ENCODE results near the gene POLDIP3.
A peak's percentile ranks its signal among the peaks of the same experiment; 100 is the strongest.

The POLDIP3 gene

GRCh38 chr22:42641801-42642413, 27.2 kb upstream of the POLDIP3 start:
- DNase-seq = no peak

- DNase-seq = no peak
Observed at GRCh38 chr22:42639541-42640241, 25.0 kb upstream of the POLDIP3 start.

DNA sequence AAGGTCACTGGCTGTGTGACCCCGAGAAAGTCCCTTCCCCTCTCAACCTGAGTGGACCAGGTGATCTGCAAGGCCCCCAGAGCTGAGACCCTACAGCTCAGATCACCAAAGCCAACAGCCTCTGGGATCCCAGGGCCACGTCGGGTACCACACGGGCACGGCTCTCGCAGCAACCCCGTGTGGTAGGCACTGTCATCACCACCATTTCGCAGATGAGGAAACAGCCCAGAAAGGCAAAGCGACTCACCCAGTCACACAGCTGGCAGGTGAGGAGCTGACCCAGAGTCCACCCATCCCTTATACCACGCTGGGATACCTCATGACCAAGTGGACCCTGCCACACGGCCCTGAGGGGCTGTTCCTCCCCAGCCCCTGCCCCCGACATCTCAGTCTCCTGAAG, 22.9 kb upstream of the POLDIP3 start:
- DNase-seq = no peak

DNA sequence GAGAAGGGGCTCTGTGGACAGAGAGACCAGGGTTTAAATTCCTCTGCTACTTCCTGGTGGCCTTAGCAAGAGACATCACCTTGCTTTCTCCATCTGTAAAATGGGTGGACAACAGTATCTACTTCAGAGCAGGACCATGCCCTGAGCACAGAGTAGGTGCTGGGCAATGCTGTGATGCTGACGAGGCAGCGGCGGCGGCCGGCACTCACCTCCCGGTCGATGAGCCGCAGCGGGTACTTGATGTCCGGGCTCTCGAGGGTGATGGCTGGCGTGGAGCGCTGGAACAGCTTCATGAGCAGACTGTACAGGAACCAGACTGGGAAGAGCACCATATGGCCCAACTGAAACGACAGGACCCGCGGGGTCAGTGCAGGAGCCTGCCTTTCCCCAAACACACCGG, 21.8 kb upstream of the POLDIP3 start:
- DNase-seq = no peak

- DNase-seq = no peak
Observed at GRCh38 chr22:42635531-42635930, 20.8 kb upstream of the POLDIP3 start.

DNA sequence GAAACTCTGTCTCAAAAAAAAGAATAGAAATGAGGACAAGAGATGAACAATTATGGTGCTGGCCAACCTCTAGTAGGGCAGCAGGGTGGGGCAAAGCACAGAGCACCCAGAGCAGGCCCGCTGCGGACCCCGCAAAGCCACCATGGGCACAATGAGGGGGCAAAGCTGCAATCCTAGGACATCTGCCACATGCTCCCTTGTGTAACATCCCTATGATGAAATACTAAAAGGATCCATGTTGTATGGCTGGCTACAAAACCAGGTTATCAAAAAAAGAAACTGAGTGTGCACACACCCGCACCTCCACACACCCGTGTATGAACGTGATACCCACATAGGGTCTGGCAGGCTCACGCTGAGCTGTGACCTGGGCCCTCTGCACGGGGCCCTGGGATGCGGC, 18.3 kb upstream of the POLDIP3 start:
- no peak for DNase-seq

DNA sequence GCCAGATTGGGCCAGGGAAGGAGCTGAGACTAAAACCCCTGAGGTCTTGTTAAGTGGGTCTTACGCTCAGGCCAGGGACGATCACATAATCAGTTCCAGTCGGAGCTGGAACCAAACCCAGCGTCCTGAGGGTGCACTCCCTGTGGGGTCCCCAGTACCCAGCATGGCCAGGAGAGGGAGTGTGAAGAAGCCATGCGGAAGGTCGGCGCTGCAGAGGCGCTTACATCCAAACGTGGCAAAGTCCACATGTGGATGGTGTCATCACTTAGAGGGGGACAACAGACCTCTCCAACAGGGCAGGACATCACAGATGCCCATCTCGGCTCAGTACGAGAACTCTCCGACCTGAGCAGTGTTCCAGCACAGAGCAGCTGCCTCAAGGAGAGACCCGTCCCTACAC, 17.4 kb upstream of the POLDIP3 start:
- no peak for DNase-seq

GRCh38 chr22:42630901-42631602, 16.4 kb upstream of the POLDIP3 start:
- DNase-seq = no peak

GRCh38 chr22:42630211-42630610, 15.5 kb upstream of the POLDIP3 start:
- no peak for DNase-seq

DNA sequence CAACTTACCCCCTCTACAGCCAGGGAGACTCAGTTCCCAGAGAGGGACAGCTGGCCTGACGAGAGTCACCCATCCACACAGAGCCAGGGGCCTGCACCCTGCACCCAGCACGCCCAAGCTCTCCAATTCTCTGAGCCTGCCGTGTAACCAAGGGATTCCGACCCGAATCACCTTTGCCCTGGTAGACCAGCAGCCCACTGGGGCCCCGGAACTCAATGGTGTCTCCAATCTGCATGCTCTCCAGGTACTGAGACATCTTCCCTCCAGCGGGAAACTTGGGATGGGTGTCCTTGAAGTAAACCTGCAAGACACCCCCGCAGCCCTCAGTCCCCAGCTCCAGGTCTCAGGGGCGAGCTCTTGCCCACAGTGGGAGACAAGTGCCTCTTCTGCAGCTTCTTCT, 13.3 kb upstream of the POLDIP3 start:
- no peak for DNase-seq

DNA sequence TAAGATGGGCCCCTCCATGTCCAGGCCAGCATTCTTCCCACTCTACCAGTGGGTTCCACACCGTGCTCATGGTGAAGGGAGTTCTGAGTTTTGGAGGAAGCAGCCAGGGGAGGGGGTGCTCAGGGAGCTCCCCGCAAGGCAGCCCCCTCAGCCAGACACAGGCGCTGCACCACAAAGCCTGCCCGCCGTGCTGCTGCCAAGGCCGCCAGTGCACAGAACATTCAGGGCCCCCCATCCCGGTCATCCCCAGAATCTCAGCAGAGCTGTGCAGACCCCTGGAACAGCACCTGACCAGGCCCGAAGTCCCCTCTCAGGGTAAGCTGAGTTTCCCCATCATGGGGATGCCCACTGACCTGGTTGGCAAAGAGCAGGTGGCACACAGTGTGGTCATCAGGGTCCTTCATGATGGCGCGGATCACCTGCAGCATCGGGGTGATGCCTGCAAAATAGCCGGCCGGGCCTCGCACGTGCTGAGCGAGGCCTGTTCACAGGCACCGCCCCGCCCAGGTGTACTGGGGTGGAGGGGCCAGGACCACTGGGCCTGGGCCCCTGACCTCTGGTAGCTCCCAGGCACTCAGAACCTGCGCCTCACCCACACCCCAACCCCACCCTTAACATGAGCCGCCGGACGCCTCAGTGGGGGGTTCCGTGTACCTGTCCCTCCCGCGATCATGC, 12.4 kb upstream of the POLDIP3 start:
- DNase-seq = no peak

- DNase-seq = no peak
Observed at GRCh38 chr22:42626431-42626830, 11.7 kb upstream of the POLDIP3 start.

DNA sequence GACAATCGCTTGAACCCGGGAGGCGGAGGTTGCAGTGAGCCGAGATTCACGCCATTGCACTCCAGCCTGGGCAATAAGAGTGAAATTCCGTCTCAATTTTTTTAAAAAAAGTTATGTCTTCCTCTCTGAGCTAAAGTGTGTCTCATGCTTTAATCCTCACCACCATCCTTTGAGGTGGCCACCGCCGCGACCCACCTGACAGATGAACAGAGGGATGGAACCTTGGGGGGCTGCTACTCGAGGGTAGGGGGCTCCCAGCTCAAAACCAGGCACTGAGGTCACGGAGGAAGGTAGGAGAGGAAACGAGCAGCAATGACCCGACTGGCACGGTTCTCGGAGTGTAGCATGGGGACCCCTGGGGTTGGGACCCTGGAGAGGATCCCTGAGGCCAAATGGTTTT, 10.7 kb upstream of the POLDIP3 start:
- DNase-seq = no peak

GRCh38 chr22:42624551-42625106, 9.9 kb upstream of the POLDIP3 start:
- no peak for DNase-seq

- peak; percentile 6 to 21 for DNase-seq
Observed at GRCh38 chr22:42623756-42624441, 9.2 kb upstream of the POLDIP3 start.

- no peak for DNase-seq
Observed at GRCh38 chr22:42623301-42623751, 8.6 kb upstream of the POLDIP3 start.

GRCh38 chr22:42622061-42622710, 7.5 kb upstream of the POLDIP3 start:
- DNase-seq = no peak

GRCh38 chr22:42621505-42622002, 6.9 kb upstream of the POLDIP3 start:
- DNase-seq = peak; percentile 12 to 23

DNA sequence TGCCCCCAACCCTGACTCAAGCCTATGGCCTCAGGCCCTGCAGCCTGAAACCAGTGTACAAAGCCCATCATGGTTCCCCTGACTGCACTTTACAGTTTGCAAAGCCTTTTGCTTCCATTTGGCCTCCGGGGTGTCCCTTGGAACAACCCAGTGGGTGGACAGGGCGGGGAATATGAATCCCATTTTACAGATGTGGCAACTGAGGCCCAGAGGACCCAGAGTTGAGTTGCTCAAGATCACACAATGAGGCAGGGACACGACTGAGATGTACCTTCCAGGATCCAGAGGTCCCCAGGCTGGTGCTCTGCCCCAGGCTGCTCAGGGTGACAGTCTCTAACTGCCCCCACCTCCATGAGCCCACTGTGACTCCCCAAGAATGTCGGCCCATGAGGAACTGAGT, 5.4 kb upstream of the POLDIP3 start:
- no peak for DNase-seq

DNA sequence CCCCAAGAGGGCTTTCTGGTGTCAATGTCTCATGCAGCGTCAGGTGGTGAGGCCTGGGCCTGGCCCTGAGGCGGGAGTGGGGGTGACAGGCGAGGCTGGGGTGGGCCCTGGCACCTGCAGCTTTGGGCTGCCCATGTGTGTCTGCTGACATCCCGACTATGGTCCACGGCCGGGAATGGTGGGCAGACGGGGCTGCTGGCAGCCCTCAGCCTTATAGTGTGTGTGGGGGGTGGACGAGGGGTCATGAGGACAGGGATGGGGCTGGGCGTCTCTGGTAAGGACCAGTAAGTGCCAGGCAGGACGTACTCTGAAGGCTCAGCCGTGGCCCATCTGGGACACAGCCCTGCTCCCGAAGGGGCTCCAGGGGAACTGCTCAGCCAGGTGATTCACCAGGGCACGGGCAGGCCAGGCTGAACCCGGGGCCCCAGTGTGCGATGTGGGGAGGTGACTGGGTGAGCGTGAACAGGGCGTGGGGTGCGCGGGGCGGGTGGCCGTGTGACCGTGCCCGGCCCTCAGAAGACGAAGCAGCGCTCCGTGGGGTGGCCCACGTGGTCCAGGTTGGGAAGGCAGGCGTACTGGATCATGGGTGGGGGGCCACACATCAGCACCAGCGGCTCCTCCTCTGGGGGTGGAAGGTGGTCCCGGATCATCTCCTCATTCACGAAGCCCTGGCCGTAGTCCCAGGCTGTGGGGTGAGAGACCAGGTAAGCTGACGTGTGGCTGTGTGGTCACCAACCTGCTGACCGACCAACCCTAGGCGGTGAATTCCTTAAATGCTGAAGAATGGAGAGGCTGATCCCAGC, 4.8 kb upstream of the POLDIP3 start:
- DNase-seq = no peak

All from NCI-H2081 (cell line).